Measurements from ENCODE around the gene RC3H2.

Gene RC3H2

GRCh38 chr9:122800066-122801060 lies 104.8 kb downstream of the RC3H2 start, which contains the start of gene OR1K1:
OR1K1 (plus strand) TSS chr9:122800123; CDS start chr9:122800123, 0 bp downstream.
- DNase-seq (ENCODE audit: low read depth), result no peak

GRCh38 chr9:122797316-122798063 lies 107.7 kb downstream of the RC3H2 start:
- DNase-seq (ENCODE audit: low read depth), result no peak

Measured in activated T-cell treated with anti-CD3 and anti-CD28 coated beads for 1 hour (primary cell).